PC-3 (cell line): ENCODE results near the gene MAPKBP1. TPM values are rescaled to one million over a fixed set of nuclear protein-coding genes. Genes with fewer than 3 reads are reported as not detected.

Experiments
- ATAC-seq: fragments of 200-7000 bp; cut with Tn5 transposase; 2 replicates; pipeline ENCODE4 v1.9.1; 2020; ENCODE audit warnings: mild to moderate bottlenecking, moderate library complexity
- BruUV-seq: library from RNA; stranded (reverse); fragments of 400-500 nt; replicated peaks from 2 replicates; lab custom pipeline; 2021; lab: Mats Ljungman, UMichigan
- CTCF ChIA-PET: fragments of 300-600 bp; sonication (Branson Sonifier 250); formaldehyde crosslinking; loops from one replicate; lab custom pipeline; 2022; ENCODE audit warnings: antibody characterized with exemption; lab: Charles Lee
- POLR2A ChIA-PET: fragments of 300-600 bp; sonication (Branson Sonifier 250); formaldehyde crosslinking; loops from one replicate; lab custom pipeline; 2022; ENCODE audit warnings: antibody characterized with exemption; ENCODE audit not compliant: unreplicated experiment; lab: Charles Lee
- DNase-seq: peaks from one replicate; pipeline ENCODE4 v3.0.0-alpha.2; 2015
- H2AFZ ChIP-seq: fragments of 300-600 bp; sonication (generic); 2 replicates; pipeline ENCODE4 v1.6.0; 2016; ENCODE audit warnings: antibody characterized with exemption, low read length
- H3F3A ChIP-seq: fragments of 300-600 bp; sonication (generic); one replicate; pipeline ENCODE4 v1.6.0; 2017; ENCODE audit warnings: antibody characterized with exemption, low read length, control low read depth, mild to moderate bottlenecking; ENCODE audit not compliant: unreplicated experiment
- H3K27ac ChIP-seq: fragments of 300-600 bp; sonication (generic); 2 replicates; pipeline ENCODE4 v1.5.1; 2016; ENCODE audit warnings: mild to moderate bottlenecking, low read length
- H3K27me3 ChIP-seq: fragments of 300-600 bp; sonication (generic); 2 replicates; pipeline ENCODE4 v1.6.1; 2016; ENCODE audit warnings: low read length, mixed read lengths
- H3K36me3 ChIP-seq: fragments of 300-600 bp; sonication (generic); 2 replicates; pipeline ENCODE4 v1.6.1; 2016; ENCODE audit warnings: low read depth, mixed run types, low read length, mixed read lengths
- H3K4me1 ChIP-seq: fragments of 300-600 bp; sonication (generic); 2 replicates; pipeline ENCODE4 v1.5.1; 2016; ENCODE audit warnings: low read length; ENCODE audit not compliant: insufficient read depth
- H3K4me2 ChIP-seq: fragments of 300-600 bp; sonication (generic); 2 replicates; pipeline ENCODE4 v1.6.0; 2016; ENCODE audit warnings: low read length
- H3K4me3 ChIP-seq: fragments of 300-600 bp; sonication (generic); 2 replicates; pipeline ENCODE4 v1.5.1; 2016; ENCODE audit warnings: mild to moderate bottlenecking, low read length, mixed read lengths
- H3K79me2 ChIP-seq: fragments of 300-600 bp; sonication (generic); 2 replicates; pipeline ENCODE4 v1.6.1; 2017; ENCODE audit warnings: low read length, mixed read lengths
- H3K9ac ChIP-seq: fragments of 300-600 bp; sonication (generic); 2 replicates; pipeline ENCODE4 v1.6.0; 2016; ENCODE audit warnings: mild to moderate bottlenecking, low read length
- H3K9me2 ChIP-seq: fragments of 300-600 bp; sonication (generic); replicated peaks from 2 replicates; pipeline ENCODE4 v1.6.1; 2016; ENCODE audit warnings: mixed run types, low read length, mixed read lengths
- H3K9me3 ChIP-seq: fragments of 300-600 bp; sonication (generic); 2 replicates; pipeline ENCODE4 v1.6.1; 2016; ENCODE audit warnings: low read length, mixed read lengths
- H4K20me1 ChIP-seq: fragments of 300-600 bp; sonication (generic); 2 replicates; pipeline ENCODE4 v1.6.1; 2016; ENCODE audit warnings: low read length, mixed read lengths
- EZH2 ChIP-seq: fragments of 300-600 bp; sonication (generic); IDR thresholded peaks from one replicate; pipeline ENCODE4 v1.6.1; 2017; ENCODE audit warnings: antibody characterized with exemption, mild to moderate bottlenecking, low read length; ENCODE audit not compliant: unreplicated experiment
- EZH2phosphoT487 ChIP-seq: fragments of 300-600 bp; sonication (generic); IDR thresholded peaks from 2 replicates; pipeline ENCODE4 v1.6.1; 2018; ENCODE audit warnings: mild to moderate bottlenecking, antibody characterized with exemption, low read length, borderline replicate concordance
- intact Hi-C: fragments of 100-400 bp; cut with micrococcal nuclease; formaldehyde crosslinking; loops from 2 replicates; pipeline ENCODE4 v1.9.0; 2023
- total RNA-seq: library from RNA; depleted of rRNA; stranded (reverse); fragments of >200 nt; gene quantifications from 2 replicates; pipeline ENCODE4 v1.2.3, GENCODE V29; 2014
- TF ChIP-seq, protein P1 (sequence below): fragments of 300-600 bp; sonication (generic); conservative IDR thresholded peaks from 2 replicates; pipeline ENCODE4 v1.5.1; 2017; ENCODE audit warnings: antibody characterized with exemption, low read depth, mild to moderate bottlenecking, low read length

The MAPKBP1 gene
- total RNA-seq, 1 experiment from 2014 or later: 29.1 TPM

DNA sequence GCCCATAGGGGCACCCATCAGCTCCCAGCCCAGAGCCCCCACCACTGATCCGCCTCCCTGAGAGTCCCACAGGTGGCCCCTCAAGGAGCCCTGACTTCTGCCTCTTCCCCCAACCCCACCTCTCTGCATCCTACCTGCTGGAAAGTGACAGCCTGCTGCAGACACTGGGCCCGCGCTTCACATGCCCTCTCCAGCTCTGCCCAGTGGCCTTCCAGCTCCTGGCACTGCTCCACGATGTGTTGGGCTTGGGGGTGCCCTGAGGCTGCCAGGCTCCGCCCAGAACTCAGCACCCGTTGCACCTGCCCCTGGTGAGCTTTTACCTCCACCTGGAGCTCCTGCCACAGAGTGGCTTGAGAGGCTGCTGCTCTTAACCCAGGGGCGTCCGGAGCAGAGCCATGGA, 99.4 kb downstream of the MAPKBP1 start:
- BruUV-seq: no TSS peak
- H3K9me3 ChIP-seq: no peaks in the 10 kb centered on the region

GRCh38 chr15:41874736-41875135, 100.5 kb downstream of the MAPKBP1 start:
- H3K9me2 ChIP-seq: no peaks in the 10 kb centered on the region
- TF ChIP-seq, protein P1, sequence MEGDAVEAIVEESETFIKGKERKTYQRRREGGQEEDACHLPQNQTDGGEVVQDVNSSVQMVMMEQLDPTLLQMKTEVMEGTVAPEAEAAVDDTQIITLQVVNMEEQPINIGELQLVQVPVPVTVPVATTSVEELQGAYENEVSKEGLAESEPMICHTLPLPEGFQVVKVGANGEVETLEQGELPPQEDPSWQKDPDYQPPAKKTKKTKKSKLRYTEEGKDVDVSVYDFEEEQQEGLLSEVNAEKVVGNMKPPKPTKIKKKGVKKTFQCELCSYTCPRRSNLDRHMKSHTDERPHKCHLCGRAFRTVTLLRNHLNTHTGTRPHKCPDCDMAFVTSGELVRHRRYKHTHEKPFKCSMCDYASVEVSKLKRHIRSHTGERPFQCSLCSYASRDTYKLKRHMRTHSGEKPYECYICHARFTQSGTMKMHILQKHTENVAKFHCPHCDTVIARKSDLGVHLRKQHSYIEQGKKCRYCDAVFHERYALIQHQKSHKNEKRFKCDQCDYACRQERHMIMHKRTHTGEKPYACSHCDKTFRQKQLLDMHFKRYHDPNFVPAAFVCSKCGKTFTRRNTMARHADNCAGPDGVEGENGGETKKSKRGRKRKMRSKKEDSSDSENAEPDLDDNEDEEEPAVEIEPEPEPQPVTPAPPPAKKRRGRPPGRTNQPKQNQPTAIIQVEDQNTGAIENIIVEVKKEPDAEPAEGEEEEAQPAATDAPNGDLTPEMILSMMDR: no peak
- TF ChIP-seq EZH2 (no peak), EZH2phosphoT487 (no peak)
- CTCF ChIA-PET: no interaction called here
- H3K4me2 ChIP-seq: no peak overlapping the region
- BruUV-seq: no TSS peak
- H3K4me3 ChIP-seq: no peak overlapping the region
- DNase-seq (no peak), ATAC-seq (no peak)
- H3K27ac ChIP-seq: no peak overlapping the region
- H3K79me2 ChIP-seq: no peaks in the 10 kb centered on the region
- H3K27me3 ChIP-seq: no peaks in the 10 kb centered on the region
- no peak overlapping the region for H2AFZ ChIP-seq
- intact Hi-C loops: no loop called here
- POLR2A ChIA-PET: no interaction called here
- H3K4me1 ChIP-seq: peaks cover 25% of the 10 kb centered on the region
- H4K20me1 ChIP-seq: no peaks in the 10 kb centered on the region
- H3K9ac ChIP-seq: no peak overlapping the region
- no peaks in the 10 kb centered on the region for H3F3A ChIP-seq
- H3K36me3 ChIP-seq: no peaks in the 10 kb centered on the region
- no peaks in the 10 kb centered on the region for H3K9me3 ChIP-seq

More for the DNA sequence above, 99.4 kb downstream of the MAPKBP1 start:
- Histone ChIP-seq H3K4me2 (no peak overlapping the region), H3K79me2 (no peaks in the 10 kb centered on the region), H3K27me3 (no peaks in the 10 kb centered on the region), H4K20me1 (no peaks in the 10 kb centered on the region), H3K27ac (no peak overlapping the region), H3K9me2 (no peaks in the 10 kb centered on the region), H3F3A (no peaks in the 10 kb centered on the region), H3K9ac (no peak overlapping the region), H3K4me3 (no peak overlapping the region), H3K36me3 (no peaks in the 10 kb centered on the region), H2AFZ (no peak overlapping the region), H3K4me1 (peaks cover 32% of the 10 kb centered on the region)
- DNase-seq (no peak), ATAC-seq (no peak)
- ChIA-PET CTCF (no interaction called here), POLR2A (no interaction called here)
- intact Hi-C loops: no loop called here
- TF ChIP-seq EZH2 (no peak), EZH2phosphoT487 (no peak)
- TF ChIP-seq, protein P1: no peak

- no peak overlapping the region for H3K4me2 ChIP-seq
- H3K9ac ChIP-seq: no peak overlapping the region
- no peaks in the 10 kb centered on the region for H3K36me3 ChIP-seq
- no peak for TF ChIP-seq EZH2phosphoT487
- no peak for TF ChIP-seq EZH2
- TF ChIP-seq, protein P1: no peak
- no peak overlapping the region for H3K27ac ChIP-seq
- no peaks in the 10 kb centered on the region for H3K9me2 ChIP-seq
- intact Hi-C loops: no loop called here
- H3K9me3 ChIP-seq: no peaks in the 10 kb centered on the region
- BruUV-seq: no TSS peak
- H3K79me2 ChIP-seq: no peaks in the 10 kb centered on the region
- POLR2A ChIA-PET: no interaction called here
- no peaks in the 10 kb centered on the region for H3K27me3 ChIP-seq
- peaks cover 14% of the 10 kb centered on the region for H3K4me1 ChIP-seq
- H4K20me1 ChIP-seq: no peaks in the 10 kb centered on the region
- H3K4me3 ChIP-seq: no peak overlapping the region
- CTCF ChIA-PET: no interaction called here
- H2AFZ ChIP-seq: no peak overlapping the region
- ATAC-seq: no peak
- H3F3A ChIP-seq: no peaks in the 10 kb centered on the region
- DNase-seq: no peak
Observed at GRCh38 chr15:41876007-41876406, 101.7 kb downstream of the MAPKBP1 start.
